Measurements from ENCODE around the gene TSPAN15.
A peak's percentile ranks its signal among the peaks of the same experiment; 100 is the strongest.

TSPAN15 gene

DNA sequence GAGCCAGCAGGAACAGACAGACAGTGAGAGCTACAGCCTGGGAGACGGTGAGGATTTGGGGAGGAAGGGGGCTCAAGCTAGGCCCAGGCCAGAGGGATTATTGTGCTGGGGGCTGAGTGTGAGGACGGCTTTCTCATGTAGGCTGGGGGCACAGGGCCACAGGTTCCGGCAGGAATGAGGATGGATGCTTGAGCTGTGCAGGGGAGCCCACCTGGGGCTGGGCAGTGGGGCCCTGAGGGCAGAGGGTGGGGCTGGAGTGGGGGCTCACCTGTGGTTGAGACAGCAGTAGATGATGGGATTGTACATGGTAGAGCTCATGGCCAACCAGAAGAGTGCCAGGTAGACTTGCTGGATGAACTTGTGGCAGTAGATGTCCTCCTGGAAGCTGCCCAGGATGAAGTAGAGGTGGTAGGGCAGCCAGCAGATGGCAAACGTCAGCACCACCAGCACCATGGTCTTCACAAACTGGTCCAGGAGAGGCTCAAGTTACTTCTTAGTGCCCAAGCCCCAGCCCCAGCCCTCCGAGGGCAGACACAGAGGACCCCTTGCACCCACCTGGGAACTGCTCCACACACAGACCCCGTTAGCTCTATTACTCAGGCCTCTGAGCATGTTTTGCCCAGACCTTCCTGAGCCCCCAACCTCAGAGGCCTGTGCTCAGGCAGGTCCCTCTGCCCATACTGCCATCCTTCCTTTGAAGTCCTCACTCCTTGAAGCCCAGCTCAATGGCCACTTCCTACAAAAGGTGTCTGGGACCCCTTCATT lies 44.3 kb upstream of the TSPAN15 start:
- no peak overlapping the region for H3K4me3 ChIP-seq (ENCODE audit: low read depth, low read length)
- TF ChIP-seq CTCF (IDR thresholded peaks at IDR 0.05; ENCODE audit: control insufficient read depth, extremely low read depth, insufficient read depth) = no peak
- DNase-seq (ENCODE audit: low read depth) = no peak

DNA sequence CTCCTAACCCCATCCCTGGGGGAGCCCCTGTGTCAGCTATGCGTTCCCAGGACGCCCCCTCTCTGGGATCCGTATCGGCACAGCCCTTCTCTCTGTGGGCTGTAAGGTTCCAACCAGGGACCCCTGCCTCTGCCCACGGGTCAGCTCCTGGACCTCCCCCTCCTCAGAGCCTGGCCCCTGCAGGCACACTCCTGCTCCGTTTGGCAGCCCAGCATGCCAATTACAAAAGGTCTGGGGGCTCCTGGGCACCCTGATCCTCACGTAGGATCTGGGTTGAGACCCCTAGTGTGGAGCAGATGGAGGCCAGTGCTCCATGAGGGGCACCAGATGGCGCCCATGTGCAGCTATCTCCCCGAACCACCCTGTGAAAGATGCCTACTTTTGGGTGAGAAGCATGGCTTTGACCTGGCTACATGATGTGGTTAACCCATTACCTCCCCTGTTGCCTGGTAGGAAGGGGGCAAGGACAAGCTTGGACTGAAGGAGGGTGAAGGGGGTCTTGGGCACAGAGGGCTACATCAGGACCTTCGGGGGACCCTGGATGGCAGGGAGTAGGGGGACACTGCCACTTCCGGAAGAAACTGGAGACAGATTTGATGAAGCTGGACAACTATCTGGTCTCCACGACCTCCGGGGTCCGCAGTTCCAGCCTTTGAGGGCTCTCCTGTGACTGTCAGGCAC lies 43.5 kb upstream of the TSPAN15 start:
- peak; percentile 47 for TF ChIP-seq CTCF (IDR thresholded peaks at IDR 0.05; ENCODE audit: control insufficient read depth, extremely low read depth, insufficient read depth)
- no peak for DNase-seq (ENCODE audit: low read depth)
- no peak overlapping the region for H3K4me3 ChIP-seq (ENCODE audit: low read depth, low read length)

DNA sequence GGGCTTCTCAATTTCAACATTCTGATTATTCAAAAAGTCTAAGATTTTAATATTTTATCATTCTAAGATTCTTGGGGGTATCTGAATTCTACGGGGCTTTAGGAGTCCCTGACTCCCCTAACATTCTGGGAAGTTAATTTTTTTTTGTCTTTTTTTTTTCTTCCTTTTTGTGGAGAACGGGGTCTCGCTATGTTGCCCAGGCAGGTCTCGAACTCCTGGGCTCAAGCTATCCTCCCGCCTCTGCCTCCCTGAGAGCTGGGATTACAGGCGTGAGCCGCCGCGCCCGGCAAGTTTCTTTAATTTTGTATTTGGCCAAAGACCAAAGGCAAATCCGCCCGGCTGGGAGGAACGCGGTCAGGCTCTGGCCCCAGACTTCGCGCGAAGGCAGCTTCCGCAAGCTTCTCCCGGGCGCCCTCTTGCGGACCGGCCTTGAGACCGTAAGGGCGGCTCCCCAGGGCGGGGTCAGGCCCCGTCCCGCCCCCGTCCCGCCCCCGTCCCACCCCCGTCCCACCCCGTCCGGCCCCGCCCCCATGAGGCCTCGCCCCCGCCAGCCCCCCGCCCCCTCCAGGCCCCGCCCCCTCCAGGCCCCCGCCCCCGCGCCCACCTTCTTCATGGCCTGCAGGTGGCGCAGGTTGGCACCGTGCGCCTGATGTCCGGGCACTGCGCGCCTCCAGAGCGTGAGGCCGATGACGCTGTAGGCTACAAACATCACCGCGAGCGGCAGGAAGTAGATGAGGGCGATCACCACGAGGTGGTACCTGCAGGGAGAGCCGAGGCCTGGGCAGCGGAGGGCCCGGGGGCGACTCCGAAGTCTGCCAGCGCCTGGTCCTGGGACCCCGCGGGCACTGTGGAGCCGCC lies 42.7 kb upstream of the TSPAN15 start:
- no peak overlapping the region for H3K4me3 ChIP-seq (ENCODE audit: low read depth, low read length)
- TF ChIP-seq CTCF (IDR thresholded peaks at IDR 0.05; ENCODE audit: control insufficient read depth, extremely low read depth, insufficient read depth) = peak; percentile 75
- peak; percentile 78 for DNase-seq (ENCODE audit: low read depth)

DNA sequence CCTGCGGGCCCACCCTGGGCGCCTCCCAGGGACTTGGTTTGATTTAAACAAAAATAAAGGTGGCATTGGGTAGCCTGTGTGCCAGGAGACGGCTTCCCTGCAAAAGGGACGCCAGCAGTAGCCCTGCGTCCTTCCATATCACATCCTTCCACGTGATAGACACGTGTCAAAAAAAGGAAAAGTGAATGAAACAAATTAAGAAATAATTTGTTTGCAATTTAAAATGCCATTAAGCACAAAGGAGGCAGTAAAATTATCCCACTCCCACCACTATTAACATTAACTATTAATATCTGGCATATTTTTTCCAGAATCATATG lies 42.1 kb upstream of the TSPAN15 start:
- H3K4me3 ChIP-seq (ENCODE audit: low read depth, low read length) = no peak overlapping the region
- DNase-seq (ENCODE audit: low read depth) = no peak
- TF ChIP-seq CTCF (IDR thresholded peaks at IDR 0.05; ENCODE audit: control insufficient read depth, extremely low read depth, insufficient read depth) = no peak

- no peak for DNase-seq (ENCODE audit: low read depth)
- TF ChIP-seq CTCF (IDR thresholded peaks at IDR 0.05; ENCODE audit: control insufficient read depth, extremely low read depth, insufficient read depth) = no peak
These were observed 41.3 kb upstream of the TSPAN15 start for GRCh38 chr10:69409968-69410367.

DNA sequence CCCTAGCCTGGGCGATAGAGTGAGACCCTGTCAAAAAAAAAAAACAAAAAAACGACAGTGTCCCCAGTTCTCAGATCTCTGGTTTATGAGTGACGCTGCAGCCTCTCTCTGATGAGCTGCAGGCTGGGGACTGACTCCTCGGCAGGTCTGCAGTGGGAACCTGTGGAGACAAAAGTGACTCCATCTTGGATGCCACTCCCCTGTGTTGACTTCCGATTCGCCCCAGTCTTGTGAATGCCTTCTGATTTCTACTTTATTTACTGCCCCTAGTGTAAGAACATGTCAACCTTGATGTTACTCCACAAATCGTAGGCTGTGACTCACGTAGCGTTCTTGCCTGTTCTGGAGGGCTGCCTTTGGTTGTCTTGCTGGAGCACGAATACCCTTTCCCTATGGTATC lies 40.8 kb upstream of the TSPAN15 start:
- H3K4me3 ChIP-seq (ENCODE audit: low read depth, low read length) = no peak overlapping the region
- DNase-seq (ENCODE audit: low read depth) = no peak
- no peak for TF ChIP-seq CTCF (IDR thresholded peaks at IDR 0.05; ENCODE audit: control insufficient read depth, extremely low read depth, insufficient read depth)

More at GRCh38 chr10:69409968-69410367, 41.3 kb upstream of the TSPAN15 start:
- H3K4me3 ChIP-seq (ENCODE audit: low read depth, low read length) = no peak overlapping the region
